Inflammatory macrophage (primary cell): ENCODE results near the gene SLC25A12.
"Not testable (repeated sequence)": the region's sequence is repeated elsewhere in the genome, so short reads cannot be mapped to it uniquely, and the experiment has no call there.

ENCODE experiments used
- DNase-seq, 2 donors: peaks; one replicate each; pipeline ENCODE4 v3.0.0-alpha.2; 2020 to 2022

SLC25A12 gene

GRCh38 chr2:171789956-171790355 lies 104.1 kb downstream of the SLC25A12 start:
- no peak for DNase-seq

DNA sequence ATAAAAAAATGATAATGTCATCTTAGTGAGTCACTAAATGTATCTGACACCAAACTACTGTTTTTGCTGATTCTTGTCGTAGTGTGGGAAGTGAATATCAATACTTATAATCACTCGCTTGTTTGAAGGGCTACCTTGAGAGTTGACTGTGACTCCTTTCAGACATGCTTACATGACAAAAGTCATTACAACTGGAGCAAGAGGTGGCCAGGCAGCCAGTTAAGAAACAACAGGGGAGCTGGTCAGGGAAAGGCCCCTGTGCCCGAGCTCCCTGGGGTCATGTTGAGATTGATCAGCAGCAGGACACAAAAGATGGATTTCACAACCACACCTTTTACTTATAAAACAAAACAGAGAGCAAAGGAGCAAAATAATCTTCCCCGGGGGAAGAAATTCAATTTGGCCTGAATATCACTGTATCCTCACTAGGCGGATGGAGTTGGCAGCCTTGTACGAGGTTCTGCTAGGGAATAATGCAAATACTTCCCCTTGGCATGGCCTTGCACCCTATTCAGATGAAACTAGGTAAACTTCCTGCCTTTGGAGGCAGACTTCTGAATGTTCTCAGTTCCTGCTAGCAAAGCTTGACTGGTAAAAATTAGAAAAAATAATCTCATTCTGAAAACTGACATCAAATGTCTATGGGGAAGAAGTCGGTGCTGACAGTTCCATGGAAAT lies 105.6 kb downstream of the SLC25A12 start:
- DNase-seq = no peak

- DNase-seq = no peak
Measured at GRCh38 chr2:171787333-171788072, 106.5 kb downstream of the SLC25A12 start.

DNA sequence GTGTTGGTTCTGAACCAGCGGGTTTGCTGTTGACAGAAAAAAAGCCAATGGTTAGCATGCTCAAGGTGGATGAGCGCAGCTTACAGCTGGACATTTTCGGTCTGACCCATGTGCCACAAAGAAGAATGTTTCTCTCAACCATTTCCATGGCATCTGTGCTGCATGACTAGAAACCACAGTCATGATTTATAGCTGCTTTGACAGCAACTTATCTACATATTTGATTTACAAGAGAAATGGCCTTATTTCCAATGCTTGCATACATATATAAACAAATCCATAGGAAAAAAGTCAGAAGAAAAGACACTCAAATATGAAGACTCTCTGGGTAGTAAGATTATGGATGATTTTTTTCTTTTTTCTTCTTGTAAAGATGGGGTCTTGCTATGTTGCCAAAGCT lies 108.6 kb downstream of the SLC25A12 start:
- no peak for DNase-seq

- no peak for DNase-seq
Measured at GRCh38 chr2:171778515-171778914, 115.5 kb downstream of the SLC25A12 start.

- DNase-seq = not testable (repeated sequence)
Measured at GRCh38 chr2:171774581-171774980, 119.5 kb downstream of the SLC25A12 start.

DNA sequence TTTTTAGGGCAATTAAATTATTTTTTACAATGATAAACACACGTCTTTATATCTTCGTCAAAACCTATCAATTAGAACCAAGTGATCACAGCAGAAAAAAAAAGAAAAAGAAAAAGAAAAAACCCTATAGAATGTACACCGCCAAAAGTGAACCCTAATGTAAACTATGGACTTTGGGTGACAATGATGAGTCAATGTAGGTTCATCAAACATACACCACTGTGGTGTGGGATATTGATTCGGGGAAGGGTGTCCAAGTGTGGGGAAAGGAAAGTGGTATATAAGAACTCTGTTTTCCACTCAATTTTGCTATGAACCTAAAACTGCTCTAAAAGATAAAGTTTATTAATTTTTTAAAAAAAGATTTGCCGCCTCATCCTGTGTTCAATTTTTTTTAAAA lies 121.7 kb downstream of the SLC25A12 start:
- DNase-seq = no peak

GRCh38 chr2:171771463-171771862 lies 122.6 kb downstream of the SLC25A12 start:
- DNase-seq = no peak

- no peak for DNase-seq
Measured at GRCh38 chr2:171763602-171764001, 130.4 kb downstream of the SLC25A12 start.

DNA sequence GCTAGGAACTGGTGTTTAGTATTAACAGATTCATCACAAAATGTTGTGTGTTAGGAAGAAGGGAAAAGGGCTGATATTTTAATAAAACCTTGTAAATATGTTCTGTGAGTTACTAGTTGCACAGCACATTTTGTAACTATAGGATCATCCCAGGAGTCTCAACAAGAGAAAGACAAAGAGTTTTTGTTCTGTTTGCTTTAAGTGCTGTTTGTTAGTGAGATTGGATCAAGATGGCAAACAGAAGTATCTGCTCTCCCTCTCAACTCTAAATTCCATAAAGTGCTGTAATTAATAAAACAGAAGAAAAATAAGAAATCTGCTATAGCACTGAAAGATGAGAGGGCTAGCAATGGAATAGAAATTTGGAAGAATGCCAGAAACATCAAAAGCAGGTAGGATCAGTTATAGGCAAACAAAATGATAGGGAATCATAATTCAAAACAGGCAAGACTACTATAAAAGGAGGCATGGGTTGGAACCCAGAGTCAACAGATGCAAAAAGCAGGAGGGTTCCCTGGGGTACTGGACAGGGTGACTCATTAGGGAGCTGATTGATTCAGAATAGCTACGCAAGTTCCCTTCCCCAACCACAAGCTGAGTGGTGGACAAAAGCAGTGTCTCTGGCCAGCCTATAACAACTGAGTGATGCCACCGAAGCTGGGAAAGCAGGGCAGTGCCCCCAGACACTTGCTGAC lies 131.0 kb downstream of the SLC25A12 start:
- no peak for DNase-seq

GRCh38 chr2:171761176-171761575 lies 132.9 kb downstream of the SLC25A12 start:
- DNase-seq = not testable (repeated sequence)

DNA sequence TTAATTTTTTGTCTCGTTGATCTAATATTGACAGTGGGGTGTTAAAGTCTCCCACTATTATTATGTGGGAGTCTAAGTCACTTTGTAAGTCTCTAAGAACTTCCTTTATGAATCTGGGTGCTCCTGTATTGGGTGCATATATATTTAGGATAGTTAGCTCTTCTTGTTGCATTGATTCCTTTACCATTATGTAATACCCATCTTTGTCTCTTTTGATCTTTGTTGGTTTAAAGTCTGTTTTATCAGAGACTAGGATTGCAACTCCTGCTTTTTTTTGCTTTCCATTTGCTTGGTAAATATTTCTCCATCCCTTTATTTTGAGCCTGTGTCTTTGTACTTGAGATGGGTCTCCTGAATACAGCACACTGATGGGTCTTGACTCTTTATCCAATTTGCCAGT lies 135.3 kb downstream of the SLC25A12 start:
- DNase-seq = not testable (repeated sequence)

GRCh38 chr2:171754254-171754939 lies 139.6 kb downstream of the SLC25A12 start:
- DNase-seq = no peak

- no peak for DNase-seq
Measured at GRCh38 chr2:171747371-171747770, 146.7 kb downstream of the SLC25A12 start.

DNA sequence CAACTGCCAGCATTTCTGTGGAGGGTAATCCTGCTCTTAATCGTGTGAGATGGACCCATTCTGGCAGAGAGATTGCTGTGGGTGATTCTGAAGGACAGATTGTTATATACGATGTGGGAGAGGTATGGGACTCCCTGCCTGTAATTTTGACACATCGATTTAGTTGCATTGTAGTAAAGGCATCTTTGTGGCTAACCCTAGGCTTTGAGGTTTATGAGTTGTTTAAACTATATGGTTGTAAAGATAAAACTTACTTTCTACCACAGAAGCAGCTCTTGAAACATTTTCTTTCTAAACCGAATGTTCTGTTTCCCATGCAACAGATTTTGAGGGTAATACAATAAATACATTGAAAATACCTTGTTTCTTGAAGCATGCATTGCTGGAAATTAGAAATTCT lies 148.2 kb downstream of the SLC25A12 start:
- no peak for DNase-seq

GRCh38 chr2:171745141-171745540 lies 148.9 kb downstream of the SLC25A12 start:
- DNase-seq = no peak

DNA sequence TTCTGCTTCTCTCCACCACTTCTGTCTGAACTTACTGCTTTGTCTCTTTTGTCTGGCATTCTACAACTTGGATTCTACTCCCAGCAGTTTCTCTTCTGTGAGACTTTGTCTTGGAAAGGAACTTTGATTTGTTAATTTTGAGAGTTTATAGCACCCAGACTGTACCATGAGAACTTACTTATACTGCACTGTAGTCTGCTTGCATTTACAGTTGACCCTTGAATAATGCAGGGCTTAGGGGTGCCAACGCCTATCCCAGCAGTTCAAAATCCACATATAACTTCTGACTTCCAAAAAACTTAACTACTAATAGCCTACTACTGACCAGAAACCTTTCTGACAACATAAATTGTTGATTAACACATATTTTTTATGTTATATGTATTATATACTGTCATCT lies 151.3 kb downstream of the SLC25A12 start:
- DNase-seq = no peak

DNA sequence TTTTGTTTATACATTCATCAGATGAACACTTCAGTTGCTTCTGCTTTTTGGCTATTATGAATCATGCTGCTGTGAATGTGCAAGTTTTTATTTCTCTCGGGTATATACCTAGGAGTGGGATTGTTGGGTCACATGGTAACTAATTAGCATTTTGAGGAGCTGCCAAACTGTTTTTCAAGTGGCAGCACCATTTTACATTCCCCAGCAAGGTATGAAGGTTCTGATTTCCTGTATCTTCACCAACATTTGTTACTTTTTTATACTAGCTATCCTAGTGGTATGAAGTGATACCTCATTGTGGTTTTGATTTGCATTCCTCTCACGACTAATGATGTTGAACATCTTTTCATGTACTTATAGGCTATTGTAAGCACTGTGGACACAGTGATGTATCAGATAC lies 152.9 kb downstream of the SLC25A12 start:
- no peak for DNase-seq

- no peak for DNase-seq
Measured at GRCh38 chr2:171735991-171736710, 157.9 kb downstream of the SLC25A12 start.
